Activated naive CD4-positive, alpha-beta T cell treated with anti-CD3 and anti-CD28 coated beads, Interleukin-2, amount 10 ng/mL, durations not matched to agents 7 days and 5 days (primary cell): Measurements from ENCODE around the gene TSPOAP1.

Experiments used
- CTCF ChIA-PET: fragments of 350-600 bp; sonication (Branson Sonifier 250); formaldehyde crosslinking; loops from one replicate; lab custom pipeline; 2021; ENCODE audit warnings: antibody characterized with exemption; lab: Charles Lee
- DNase-seq: peaks from one replicate; pipeline ENCODE4 v3.0.0-alpha.2; 2020
- H3K27ac Mint-ChIP-seq: one replicate; pipeline ENCODE4 v1.8.0; 2021; ENCODE audit warnings: mild to moderate bottlenecking, moderate library complexity, mixed read lengths
- H3K27me3 Mint-ChIP-seq: one replicate; pipeline ENCODE4 v1.8.0; 2021; ENCODE audit warnings: mild to moderate bottlenecking, mixed read lengths
- H3K36me3 Mint-ChIP-seq: one replicate; pipeline ENCODE4 v1.8.0; 2021; ENCODE audit warnings: mixed read lengths
- H3K4me1 Mint-ChIP-seq: one replicate; pipeline ENCODE4 v1.8.0; 2021; ENCODE audit warnings: mixed read lengths
- H3K4me3 Mint-ChIP-seq: one replicate; pipeline ENCODE4 v1.8.0; 2021; ENCODE audit warnings: mild to moderate bottlenecking, moderate library complexity, mixed read lengths
- H3K9me3 Mint-ChIP-seq: one replicate; pipeline ENCODE4 v1.8.0; 2021; ENCODE audit warnings: mixed read lengths

The TSPOAP1 gene

GRCh38 chr17:58357312-58358297 is 29.0 kb upstream of the TSPOAP1 start:
- Mint-ChIP-seq H3K4me1 (peaks cover 15% of the 10 kb centered on the region), H3K27me3 (no peaks in the 10 kb centered on the region), H3K9me3 (no peaks in the 10 kb centered on the region), H3K27ac (no peak overlapping the region), H3K4me3 (no peak overlapping the region), H3K36me3 (peaks cover 28% of the 10 kb centered on the region)
- no peak for DNase-seq
- CTCF ChIA-PET, result interaction anchor here (0.6 kb wide), 1 partner anchor 158 kb away, joined by 3 read pairs; no protein-coding TSS in a partner anchor

- no peak overlapping the region for H3K27ac Mint-ChIP-seq
- H3K36me3 Mint-ChIP-seq, result peaks cover 36% of the 10 kb centered on the region
- CTCF ChIA-PET, result interaction anchor here (1.3 to 3.0 kb wide), 2 partner anchors 39 to 61 kb away, joined by 7 to 15 read pairs; partner anchors contain the start of gene RNF43
- no peak overlapping the region for H3K4me3 Mint-ChIP-seq
- no peaks in the 10 kb centered on the region for H3K9me3 Mint-ChIP-seq
- no peaks in the 10 kb centered on the region for H3K27me3 Mint-ChIP-seq
- H3K4me1 Mint-ChIP-seq, result peaks cover 25% of the 10 kb centered on the region
- no peak for DNase-seq
Measured at GRCh38 chr17:58356231-58356630, 27.6 kb upstream of the TSPOAP1 start.

- no peak for DNase-seq
- Mint-ChIP-seq H3K4me3 (no peak overlapping the region), H3K27me3 (no peaks in the 10 kb centered on the region), H3K36me3 (peaks cover 42% of the 10 kb centered on the region), H3K4me1 (peaks cover 37% of the 10 kb centered on the region), H3K9me3 (no peaks in the 10 kb centered on the region), H3K27ac (peak overlapping the region; percentile 69)
- CTCF ChIA-PET, result interaction anchor here (0.7 to 3.9 kb wide), 6 partner anchors 8 to 63 kb away, joined by 3 to 35 read pairs (median 6); partner anchors contain the start of gene RNF43
Measured at GRCh38 chr17:58354541-58355216, 26.1 kb upstream of the TSPOAP1 start.

GRCh38 chr17:58353389-58353825 is 24.8 kb upstream of the TSPOAP1 start:
- peaks cover 49% of the 10 kb centered on the region for H3K4me1 Mint-ChIP-seq
- H3K36me3 Mint-ChIP-seq, result peaks cover 55% of the 10 kb centered on the region
- H3K9me3 Mint-ChIP-seq, result no peaks in the 10 kb centered on the region
- DNase-seq, result no peak
- H3K4me3 Mint-ChIP-seq, result peak overlapping the region; percentile 100
- CTCF ChIA-PET, result interaction anchor here (1.3 to 4.0 kb wide), 6 partner anchors 9 to 64 kb away, joined by 3 to 35 read pairs (median 12); partner anchors contain the start of gene RNF43
- no peaks in the 10 kb centered on the region for H3K27me3 Mint-ChIP-seq
- H3K27ac Mint-ChIP-seq, result peak overlapping the region; percentile 90

GRCh38 chr17:58352596-58353388 is 24.2 kb upstream of the TSPOAP1 start:
- H3K4me3 Mint-ChIP-seq, result peak overlapping the region; percentile 100
- H3K36me3 Mint-ChIP-seq, result peaks cover 61% of the 10 kb centered on the region
- H3K4me1 Mint-ChIP-seq, result peaks cover 55% of the 10 kb centered on the region

GRCh38 chr17:58351831-58352595 is 23.4 kb upstream of the TSPOAP1 start, which contains the start of gene SUPT4H1:
Gene SUPT4H1, minus strand, starts transcription at chr17:58352201. Its CDS starts 66 bp downstream, at chr17:58352135.
- peaks cover 63% of the 10 kb centered on the region for H3K4me1 Mint-ChIP-seq
- no peaks in the 10 kb centered on the region for H3K27me3 Mint-ChIP-seq
- H3K9me3 Mint-ChIP-seq, result no peaks in the 10 kb centered on the region
- peak within 1 kb of the TSS; percentile 98 for H3K27ac Mint-ChIP-seq
- peak within 1 kb of the TSS; percentile 100 for H3K4me3 Mint-ChIP-seq
- DNase-seq, result peak; percentile 91
- peaks cover 69% of the 10 kb centered on the region for H3K36me3 Mint-ChIP-seq
- CTCF ChIA-PET, result interaction anchor here (0.7 to 4.0 kb wide), 15 partner anchors 9 to 102 kb away, joined by 3 to 35 read pairs (median 3); partner anchors contain the start of genes RNF43 and TSPOAP1

More at GRCh38 chr17:58352596-58353388, 24.2 kb upstream of the TSPOAP1 start:
- no peaks in the 10 kb centered on the region for H3K9me3 Mint-ChIP-seq
- H3K27me3 Mint-ChIP-seq, result no peaks in the 10 kb centered on the region
- peak overlapping the region; percentile 90 for H3K27ac Mint-ChIP-seq
- CTCF ChIA-PET, result interaction anchor here (1.0 to 4.0 kb wide), 9 partner anchors 9 to 103 kb away, joined by 3 to 35 read pairs (median 8); partner anchors contain the start of genes RNF43 and TSPOAP1
- DNase-seq, result peak; percentile 35

GRCh38 chr17:58351182-58351581 is 22.6 kb upstream of the TSPOAP1 start:
- Mint-ChIP-seq H3K4me3 (peak overlapping the region; percentile 100), H3K9me3 (no peaks in the 10 kb centered on the region), H3K27me3 (no peaks in the 10 kb centered on the region), H3K27ac (peak overlapping the region; percentile 98), H3K36me3 (peaks cover 72% of the 10 kb centered on the region), H3K4me1 (peaks cover 72% of the 10 kb centered on the region)
- no peak for DNase-seq
- CTCF ChIA-PET, result interaction anchor here (0.9 to 4.0 kb wide), 11 partner anchors 13 to 75 kb away, joined by 3 to 35 read pairs (median 6); partner anchors contain the start of genes RNF43 and TSPOAP1

- Mint-ChIP-seq H3K27ac (peak overlapping the region; percentile 80), H3K4me1 (peaks cover 90% of the 10 kb centered on the region), H3K27me3 (no peaks in the 10 kb centered on the region), H3K9me3 (no peaks in the 10 kb centered on the region), H3K36me3 (peaks cover 74% of the 10 kb centered on the region), H3K4me3 (no peak overlapping the region)
- CTCF ChIA-PET, result interaction anchor here (0.8 to 6.5 kb wide), 7 partner anchors 14 to 44 kb away, joined by 3 to 114 read pairs (median 5); no protein-coding TSS in a partner anchor
- no peak for DNase-seq
Measured at GRCh38 chr17:58348038-58348437, 19.4 kb upstream of the TSPOAP1 start.

- Mint-ChIP-seq H3K27ac (peak overlapping the region; percentile 99), H3K4me1 (peaks cover 89% of the 10 kb centered on the region), H3K27me3 (no peaks in the 10 kb centered on the region), H3K36me3 (peaks cover 77% of the 10 kb centered on the region), H3K9me3 (no peaks in the 10 kb centered on the region), H3K4me3 (peak overlapping the region; percentile 99)
- DNase-seq, result no peak
- CTCF ChIA-PET, result interaction anchor here (0.7 to 6.5 kb wide), 15 partner anchors 9 to 141 kb away, joined by 3 to 114 read pairs (median 9); partner anchors contain the start of genes RNF43 and TSPOAP1
Measured at GRCh38 chr17:58345500-58345899, 16.9 kb upstream of the TSPOAP1 start.

GRCh38 chr17:58344791-58345157 is 16.2 kb upstream of the TSPOAP1 start:
- peak overlapping the region; percentile 99 for H3K27ac Mint-ChIP-seq
- H3K4me1 Mint-ChIP-seq, result peaks cover 90% of the 10 kb centered on the region
- CTCF ChIA-PET, result interaction anchor here (0.7 to 6.5 kb wide), 20 partner anchors 8 to 145 kb away, joined by 3 to 114 read pairs (median 6); partner anchors contain the start of genes RNF43, SUPT4H1 and TSPOAP1
- H3K27me3 Mint-ChIP-seq, result no peaks in the 10 kb centered on the region
- peak overlapping the region; percentile 99 for H3K4me3 Mint-ChIP-seq
- H3K36me3 Mint-ChIP-seq, result peaks cover 83% of the 10 kb centered on the region
- peak; percentile 81 for DNase-seq
- H3K9me3 Mint-ChIP-seq, result no peaks in the 10 kb centered on the region

GRCh38 chr17:58344047-58344790 is 15.6 kb upstream of the TSPOAP1 start:
- peak overlapping the region; percentile 99 for H3K27ac Mint-ChIP-seq
- H3K4me3 Mint-ChIP-seq, result peak overlapping the region; percentile 99
- H3K9me3 Mint-ChIP-seq, result no peaks in the 10 kb centered on the region
- H3K27me3 Mint-ChIP-seq, result no peaks in the 10 kb centered on the region
- H3K4me1 Mint-ChIP-seq, result peaks cover 85% of the 10 kb centered on the region
- H3K36me3 Mint-ChIP-seq, result peaks cover 82% of the 10 kb centered on the region
- CTCF ChIA-PET, result interaction anchor here (0.8 to 6.5 kb wide), 18 partner anchors 8 to 144 kb away, joined by 3 to 114 read pairs (median 6); partner anchors contain the start of genes RNF43, SUPT4H1 and TSPOAP1
- DNase-seq, result peak; percentile 90
